Mucosa of descending colon (tissue), 3 donors: ENCODE results near the gene CD28. TPM values are rescaled to one million over a fixed set of nuclear protein-coding genes. Genes with fewer than 3 reads are reported as not detected.

Source experiments
- ATAC-seq: fragments of 200-7000 bp; cut with Tn5 transposase; one replicate; pipeline ENCODE4 v1.9.1; 2020; ENCODE audit warnings: mild to moderate bottlenecking, moderate library complexity
- DNase-seq, 3 donors: peaks; one replicate each; pipeline ENCODE4 v3.0.0-alpha.2; 2020
- H3K36me3 ChIP-seq: fragments of 200-600 bp; one replicate; pipeline ENCODE4 v1.8.0; 2021; ENCODE audit warnings: low read depth, mild to moderate bottlenecking
- H3K4me1 ChIP-seq: fragments of 200-600 bp; one replicate; pipeline ENCODE4 v1.8.0; 2021; ENCODE audit warnings: low read depth, mild to moderate bottlenecking
- H3K4me3 ChIP-seq: fragments of 200-600 bp; one replicate; pipeline ENCODE4 v1.8.0; 2021; ENCODE audit warnings: mild to moderate bottlenecking
- H3K9me3 ChIP-seq: fragments of 200-600 bp; one replicate; pipeline ENCODE4 v1.8.0; 2021; ENCODE audit warnings: mild to moderate bottlenecking
- intact Hi-C, 2 donors: fragments of 100-400 bp; cut with DNase I in 1 of 2; cut with micrococcal nuclease in 1 of 2; formaldehyde crosslinking; loops; one replicate each; pipeline versions ENCODE4 v1.11.0 to v1.11.1; 2022; cut with DNase I, micrococcal nuclease
- total RNA-seq, 3 donors: library from RNA; stranded (reverse); fragmentation: NEBNext Ultra II Directional in 2 of 3; extraction: Animal tissue kit (Norgen Biotek cat#: 25700) in 2 of 3; gene quantifications; one replicate each; pipeline versions ENCODE4 v1.2.1 to v1.2.4, GENCODE V29; 2021 to 2023
- TF ChIP-seq, protein P1 (sequence below): fragments of 200-600 bp; IDR thresholded peaks from one replicate; pipeline ENCODE4 v1.8.0; 2022; ENCODE audit warnings: antibody characterized with exemption, mild to moderate bottlenecking
- donor health status: DM: no; HTN: no; CAD: no; lungs with moderate emphysema.
- donor health status: DM: no; HTN: no; CAD: no.
- donor health status: DM: no; HTN: yes; CAD: no.

The CD28 gene
- total RNA-seq, 3 donors from 2014 or later, result 0.41 to 1.4 (median 1.3) TPM

DNA sequence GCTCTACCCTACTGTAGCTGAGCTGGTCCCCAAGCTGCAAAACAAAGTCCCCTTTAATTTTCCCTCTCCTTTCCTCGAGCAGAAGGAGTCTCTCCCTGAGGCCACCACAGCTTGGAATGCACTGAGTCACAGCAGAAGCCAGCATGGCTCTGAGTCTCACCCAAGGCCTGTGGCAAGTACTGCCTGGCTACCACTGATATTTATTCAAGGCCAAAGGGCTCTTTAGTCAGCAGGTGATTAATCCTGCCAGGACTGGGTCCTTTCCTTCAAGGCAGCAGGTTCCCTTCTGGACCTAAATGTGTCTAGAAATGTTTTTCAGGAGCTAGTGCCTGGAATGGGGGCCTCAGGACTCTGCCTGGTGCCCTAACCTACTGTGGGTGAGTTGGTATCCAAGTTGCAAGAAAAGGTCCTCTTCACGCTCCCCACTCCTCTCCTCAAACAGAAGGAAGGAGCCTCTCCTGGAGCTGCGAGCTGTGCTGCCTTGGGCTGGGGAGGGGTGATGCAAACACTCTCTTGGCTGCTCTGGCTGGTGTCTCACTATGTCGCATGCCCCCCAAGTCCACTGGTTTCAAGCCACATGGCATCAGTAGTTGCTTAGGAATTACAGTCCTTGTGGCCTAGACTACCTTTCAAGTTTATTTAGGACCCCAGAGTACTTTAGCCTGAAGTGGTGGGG lies 53.4 kb downstream of the CD28 start:
- intact Hi-C loops, result no loop called here
- no peaks in the 10 kb centered on the region for H3K36me3 ChIP-seq
- peaks cover 14% of the 10 kb centered on the region for H3K9me3 ChIP-seq
- TF ChIP-seq, protein P1, sequence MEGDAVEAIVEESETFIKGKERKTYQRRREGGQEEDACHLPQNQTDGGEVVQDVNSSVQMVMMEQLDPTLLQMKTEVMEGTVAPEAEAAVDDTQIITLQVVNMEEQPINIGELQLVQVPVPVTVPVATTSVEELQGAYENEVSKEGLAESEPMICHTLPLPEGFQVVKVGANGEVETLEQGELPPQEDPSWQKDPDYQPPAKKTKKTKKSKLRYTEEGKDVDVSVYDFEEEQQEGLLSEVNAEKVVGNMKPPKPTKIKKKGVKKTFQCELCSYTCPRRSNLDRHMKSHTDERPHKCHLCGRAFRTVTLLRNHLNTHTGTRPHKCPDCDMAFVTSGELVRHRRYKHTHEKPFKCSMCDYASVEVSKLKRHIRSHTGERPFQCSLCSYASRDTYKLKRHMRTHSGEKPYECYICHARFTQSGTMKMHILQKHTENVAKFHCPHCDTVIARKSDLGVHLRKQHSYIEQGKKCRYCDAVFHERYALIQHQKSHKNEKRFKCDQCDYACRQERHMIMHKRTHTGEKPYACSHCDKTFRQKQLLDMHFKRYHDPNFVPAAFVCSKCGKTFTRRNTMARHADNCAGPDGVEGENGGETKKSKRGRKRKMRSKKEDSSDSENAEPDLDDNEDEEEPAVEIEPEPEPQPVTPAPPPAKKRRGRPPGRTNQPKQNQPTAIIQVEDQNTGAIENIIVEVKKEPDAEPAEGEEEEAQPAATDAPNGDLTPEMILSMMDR, result no peak
- no peak overlapping the region for H3K4me3 ChIP-seq
- ATAC-seq (peak; percentile 31), DNase-seq (no peak)
- no peaks in the 10 kb centered on the region for H3K4me1 ChIP-seq

DNA sequence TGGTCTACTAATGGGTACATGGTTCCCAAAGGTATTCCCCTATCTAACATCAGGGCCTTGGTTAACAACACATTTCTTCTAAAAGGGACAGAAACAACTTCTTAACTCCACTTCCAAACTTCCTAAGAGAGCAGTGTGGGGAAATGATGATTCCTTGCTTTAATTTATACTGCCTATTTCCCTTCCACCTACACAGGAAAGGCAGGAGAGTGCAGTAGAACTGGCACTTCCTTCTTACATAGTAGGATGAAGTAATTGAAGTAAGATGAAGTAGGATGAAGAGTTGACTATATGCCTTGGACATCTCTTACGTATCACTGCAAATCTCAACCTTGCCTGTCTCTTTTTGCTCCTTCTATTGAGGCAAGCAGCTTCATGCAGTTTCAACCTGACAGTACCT lies 54.7 kb downstream of the CD28 start:
- Histone ChIP-seq H3K4me1 (no peaks in the 10 kb centered on the region), H3K4me3 (no peak overlapping the region), H3K36me3 (no peaks in the 10 kb centered on the region), H3K9me3 (peaks cover 5% of the 10 kb centered on the region)
- TF ChIP-seq, protein P1, result no peak
- ATAC-seq, result no peak
- intact Hi-C loops, result no loop called here
- no peak for DNase-seq

- intact Hi-C loops, result no loop called here
- TF ChIP-seq, protein P1, result no peak
- Histone ChIP-seq H3K36me3 (no peaks in the 10 kb centered on the region), H3K9me3 (peaks cover 4% of the 10 kb centered on the region), H3K4me3 (no peak overlapping the region), H3K4me1 (no peaks in the 10 kb centered on the region)
- no peak for ATAC-seq
- no peak for DNase-seq
Measured at GRCh38 chr2:203763241-203763937, 57.0 kb downstream of the CD28 start.

GRCh38 chr2:203763938-203764664 lies 57.7 kb downstream of the CD28 start:
- DNase-seq (no peak), ATAC-seq (peak; percentile 38)
- peaks cover 4% of the 10 kb centered on the region for H3K9me3 ChIP-seq
- TF ChIP-seq, protein P1, result no peak
- no peaks in the 10 kb centered on the region for H3K4me1 ChIP-seq
- H3K4me3 ChIP-seq, result no peak overlapping the region
- intact Hi-C loops, result no loop called here
- no peaks in the 10 kb centered on the region for H3K36me3 ChIP-seq

GRCh38 chr2:203772456-203773165 lies 66.2 kb downstream of the CD28 start:
- DNase-seq (no peak), ATAC-seq (no peak)
- H3K4me1 ChIP-seq, result no peaks in the 10 kb centered on the region
- TF ChIP-seq, protein P1, result no peak
- H3K9me3 ChIP-seq, result peaks cover 1% of the 10 kb centered on the region
- H3K36me3 ChIP-seq, result no peaks in the 10 kb centered on the region
- intact Hi-C loops, result no loop called here
- H3K4me3 ChIP-seq, result no peak overlapping the region
